H1 (cell line): ENCODE results near the gene TMEM232. TPM values are rescaled to one million over a fixed set of nuclear protein-coding genes. Genes with fewer than 3 reads are reported as not detected.

Experiments
- CTCF ChIA-PET: fragments of 300-600 bp; sonication (Branson Sonifier 250); formaldehyde crosslinking; loops from one replicate; lab custom pipeline; 2021; ENCODE audit not compliant: partially characterized antibody; lab: Charles Lee
- POLR2A ChIA-PET: fragments of 300-600 bp; sonication (Branson Sonifier 250); formaldehyde crosslinking; loops from one replicate; lab custom pipeline; 2021; ENCODE audit warnings: inconsistent platforms; ENCODE audit not compliant: partially characterized antibody; lab: Charles Lee
- DNase-seq, 2 experiments: peaks; one replicate each; pipeline versions ENCODE4 v3.0.0 to v3.0.0-alpha.2; 2010 to 2022; ENCODE audit warnings: low spot score in 2 of 2, low read depth in 1 of 2, mixed read lengths in 1 of 2
- FAIRE-seq: peaks from 2 replicates; lab custom pipeline; 2011; peaks lifted over from hg19 to GRCh38; lab: Jason Lieb, UNC
- H2AFZ ChIP-seq: 2 replicates; pipeline ENCODE4 v1.8.1; 2012; ENCODE audit warnings: low read length, inconsistent platforms
- H2AK5ac ChIP-seq: 2 replicates; pipeline ENCODE4 v1.6.1; 2013; ENCODE audit warnings: low read depth, low read length
- H2BK120ac ChIP-seq: replicated peaks from 2 replicates; pipeline ENCODE3; 2013; ENCODE audit warnings: low read depth, low read length, inconsistent platforms
- H2BK12ac ChIP-seq: 2 replicates; pipeline ENCODE4 v1.6.1; 2013; ENCODE audit warnings: low read depth, low read length
- H2BK15ac ChIP-seq: 2 replicates; pipeline ENCODE4 v1.6.1; 2013; ENCODE audit warnings: low read length
- H2BK20ac ChIP-seq: 2 replicates; pipeline ENCODE4 v1.6.1; 2013; ENCODE audit warnings: low read length
- H2BK5ac ChIP-seq: 2 replicates; pipeline ENCODE4 v1.6.1; 2013; ENCODE audit warnings: low read depth, low read length
- H3K14ac ChIP-seq: 2 replicates; pipeline ENCODE4 v1.6.1; 2013; ENCODE audit warnings: inconsistent platforms; ENCODE audit not compliant: insufficient read length
- H3K18ac ChIP-seq: 2 replicates; pipeline ENCODE4 v1.6.1; 2013; ENCODE audit warnings: low read length; ENCODE audit errors: extremely low read depth
- H3K23ac ChIP-seq: 2 replicates; pipeline ENCODE4 v1.6.1; 2013; ENCODE audit warnings: inconsistent platforms; ENCODE audit not compliant: insufficient read length
- H3K23me2 ChIP-seq: 2 replicates; pipeline ENCODE4 v1.6.1; 2013; ENCODE audit warnings: low read depth, low read length
- H3K27ac ChIP-seq: 2 replicates; pipeline ENCODE4 v1.6.1; 2011; ENCODE audit warnings: low read depth, low read length, inconsistent platforms
- H3K27me3 ChIP-seq, 4 experiments: replicated peaks in 1 of 4; 1 replicate in 1 of 4; 2 replicates in 3 of 4; pipeline versions ENCODE4 v1.6.1 to v1.8.1; 2011 to 2013; ENCODE audit warnings: low read length in 3 of 4, mild to moderate bottlenecking in 3 of 4, inconsistent platforms in 2 of 4, mixed read lengths in 2 of 4, moderate library complexity in 1 of 4; ENCODE audit not compliant: control insufficient read depth in 3 of 4, insufficient read depth in 3 of 4; ENCODE audit errors: extremely low read depth in 1 of 4
- H3K36me3 ChIP-seq, 4 experiments: 2 replicates each; pipeline versions ENCODE4 v1.6.1 to v1.8.1; 2011 to 2013; ENCODE audit warnings: mild to moderate bottlenecking in 4 of 4, low read length in 3 of 4, moderate library complexity in 2 of 4, control low read depth in 1 of 4, inconsistent platforms in 1 of 4; ENCODE audit not compliant: insufficient read depth in 4 of 4, control insufficient read depth in 2 of 4
- H3K4ac ChIP-seq: replicated peaks from 2 replicates; pipeline ENCODE3; 2013; ENCODE audit warnings: low read length, low read depth, mixed read lengths, inconsistent platforms; ENCODE audit not compliant: insufficient read length
- H3K4me1 ChIP-seq, 4 experiments: replicated peaks in 1 of 4; 1 replicate in 1 of 4; 2 replicates in 3 of 4; pipeline versions ENCODE4 v1.6.1 to v1.8.1; 2011 to 2013; ENCODE audit warnings: low read length in 3 of 4, inconsistent platforms in 2 of 4, mixed read lengths in 1 of 4; ENCODE audit not compliant: insufficient read depth in 4 of 4, control insufficient read depth in 3 of 4
- H3K4me2 ChIP-seq, 2 experiments: 2 replicates each; pipeline versions ENCODE4 v1.6.1 to v1.8.1; 2011 to 2013; ENCODE audit warnings: low read depth in 2 of 2, low read length in 2 of 2, control low read depth in 1 of 2, inconsistent platforms in 1 of 2, mild to moderate bottlenecking in 1 of 2; ENCODE audit not compliant: insufficient read depth in 1 of 2
- H3K4me3 ChIP-seq, 4 experiments: fragments of 200-600, 300-600 bp in 1 of 4; sonication (generic), shearing (Covaris generic), sonication (Bioruptor Twin) in 1 of 4; 2 replicates each; pipeline versions ENCODE4 v1.5.1 to v1.8.1; 2011 to 2016; ENCODE audit warnings: low read length in 4 of 4, low read depth in 3 of 4, control low read depth in 2 of 4, inconsistent platforms in 2 of 4, mild to moderate bottlenecking in 2 of 4, mixed read lengths in 1 of 4, moderate library complexity in 1 of 4; ENCODE audit not compliant: insufficient read depth in 2 of 4; ENCODE audit errors: extremely low read depth in 1 of 4
- H3K56ac ChIP-seq: replicated peaks from 2 replicates; pipeline ENCODE3; 2013; ENCODE audit warnings: low read depth, mild to moderate bottlenecking, mixed read lengths, low read length, inconsistent platforms; ENCODE audit not compliant: insufficient read length
- H3K79me1 ChIP-seq: 2 replicates; pipeline ENCODE4 v1.6.1; 2013; ENCODE audit warnings: low read depth, low read length, control low read depth
- H3K79me2 ChIP-seq, 2 experiments: 2 replicates each; pipeline versions ENCODE4 v1.6.1 to v1.8.1; 2012 to 2013; ENCODE audit warnings: low read length in 2 of 2, mild to moderate bottlenecking in 2 of 2, inconsistent platforms in 1 of 2; ENCODE audit not compliant: insufficient read depth in 2 of 2, control insufficient read depth in 1 of 2
- H3K9ac ChIP-seq, 4 experiments: replicated peaks in 1 of 4; 1 replicate in 1 of 4; 2 replicates in 3 of 4; pipeline versions ENCODE4 v1.6.1 to v1.8.1; 2011 to 2013; ENCODE audit warnings: low read depth in 3 of 4, low read length in 3 of 4, control low read depth in 2 of 4, mild to moderate bottlenecking in 2 of 4, moderate library complexity in 2 of 4, inconsistent platforms in 1 of 4; ENCODE audit errors: extremely low read depth in 1 of 4
- H3K9me3 ChIP-seq, 2 experiments: 2 replicates each; pipeline versions ENCODE4 v1.6.1 to v1.8.1; 2012 to 2013; ENCODE audit warnings: mild to moderate bottlenecking in 2 of 2, moderate library complexity in 2 of 2, control low read depth in 1 of 2, inconsistent platforms in 1 of 2, low read depth in 1 of 2, low read length in 1 of 2, mixed read lengths in 1 of 2; ENCODE audit not compliant: insufficient read depth in 2 of 2
- H4K20me1 ChIP-seq, 2 experiments: replicated peaks in 1 of 2; 2 replicates each; pipeline versions ENCODE3 to v1.8.1; 2011 to 2013; ENCODE audit warnings: inconsistent platforms in 2 of 2, low read length in 2 of 2, mild to moderate bottlenecking in 1 of 2; ENCODE audit not compliant: insufficient read depth in 2 of 2, control insufficient read depth in 1 of 2
- H4K5ac ChIP-seq: 2 replicates; pipeline ENCODE4 v1.6.1; 2013; ENCODE audit warnings: low read length, low read depth, mixed read lengths, inconsistent platforms; ENCODE audit not compliant: insufficient read length
- H4K8ac ChIP-seq: 2 replicates; pipeline ENCODE4 v1.8.0; 2013; ENCODE audit warnings: mild to moderate bottlenecking, moderate library complexity, low read length, inconsistent platforms; ENCODE audit not compliant: insufficient read depth; ENCODE audit errors: extremely low read depth
- H4K91ac ChIP-seq: replicated peaks from 2 replicates; pipeline ENCODE3; 2013; ENCODE audit warnings: low read length, mixed read lengths, inconsistent platforms; ENCODE audit not compliant: insufficient read length
- JUN ChIP-seq: IDR thresholded peaks from 2 replicates; pipeline ENCODE4 v1.6.1; 2011; ENCODE audit warnings: low read depth, mild to moderate bottlenecking, improper control_type of control experiment, low read length
- RAD21 ChIP-seq, 2 experiments: IDR thresholded peaks in 1 of 2; conservative IDR thresholded peaks in 1 of 2; 2 replicates each; pipeline ENCODE4 v1.6.1; 2011; ENCODE audit warnings: low read depth in 2 of 2, low read length in 2 of 2, improper control_type of control experiment in 1 of 2, inconsistent platforms in 1 of 2, mild to moderate bottlenecking in 1 of 2, moderate library complexity in 1 of 2
- WGBS, 2 experiments: shearing (Covaris generic) in 1 of 2; methylation state at CpG; one replicate each; pipeline versions ENCODE4 v1.1.6 to v1.1.7; 2013 to 2015; ENCODE audit warnings: low lambda C conversion rate in 2 of 2, mixed read lengths in 2 of 2, inconsistent platforms in 1 of 2, low coverage in 1 of 2, missing lambda C conversion rate in 1 of 2; ENCODE audit not compliant: insufficient replicate concordance in 2 of 2, insufficient coverage in 1 of 2, insufficient read length in 1 of 2; ENCODE audit errors: extremely low coverage in 1 of 2, missing lambda C conversion rate in 1 of 2; 5-methylcytosine and 5-hydroxymethylcytosine counted together
- polyA plus RNA-seq, 7 experiments: library from polyadenylated mRNA; depleted of rRNA in 3 of 7; stranded (reverse) in 5 of 7; unstranded in 2 of 7; fragments of >200 nt in 5 of 7; fragments of 200-250 nt in 2 of 7; gene quantifications; 1 replicate in 5 of 7; 2 replicates in 1 of 7; 4 replicates in 1 of 7; pipeline versions ENCODE4 v1.2.1 to v1.2.3, GENCODE V29; 2011 to 2013; ENCODE audit warnings: missing spikeins in 2 of 7, mixed read lengths in 2 of 7
- total RNA-seq: library from RNA; stranded (reverse); fragmentation: NEBNext Ultra II Directional; extraction: Animal tissue kit (Norgen Biotek cat#: 25700); gene quantifications from 2 replicates; pipeline ENCODE4 v1.2.1, GENCODE V29; 2021

Gene TMEM232
- total and polyA plus RNA-seq, 2 of the 8 experiments (the other 6 are each of a cell fraction or from before 2014, with no cell fraction given), result 0.38 to 1.3 TPM

DNA sequence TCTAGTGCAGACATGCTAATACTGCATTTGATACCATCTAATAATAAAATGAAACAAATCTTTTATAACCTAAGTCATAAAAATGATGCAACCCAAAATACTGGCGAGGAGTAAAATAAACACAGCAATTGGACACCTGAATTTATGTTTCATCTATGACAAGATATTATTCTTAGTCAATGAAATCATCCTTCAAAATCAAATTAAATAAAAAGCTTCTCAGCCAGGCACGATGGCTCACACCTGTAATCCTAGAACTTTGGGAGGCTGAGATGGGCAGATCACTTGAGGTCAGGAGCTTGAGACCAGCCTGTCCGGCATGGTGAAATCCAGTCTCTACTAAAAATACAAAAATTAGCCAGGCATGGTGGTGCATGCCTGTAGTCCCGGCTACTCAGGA is 179.0 kb downstream of the TMEM232 start:
- Histone ChIP-seq H3K56ac (no peak overlapping the region), H3K4me2 (no peak overlapping the region), H3K4me1 (no peaks in the 10 kb centered on the region), H4K5ac (no peak overlapping the region), H3K27me3 (no peaks in the 10 kb centered on the region), H2BK5ac (no peak overlapping the region), H2AK5ac (no peak overlapping the region), H3K23me2 (no peaks in the 10 kb centered on the region), H3K23ac (no peak overlapping the region), H3K27ac (no peak overlapping the region), H2BK12ac (no peak overlapping the region), H2BK20ac (no peak overlapping the region), H4K8ac (no peak overlapping the region), H3K36me3 (no peaks in the 10 kb centered on the region), H4K91ac (no peak overlapping the region), H3K4ac (no peak overlapping the region), H3K9ac (no peak overlapping the region), H2AFZ (no peak overlapping the region; the same call in 1 of the 2 replicates), H3K14ac (no peak overlapping the region), H2BK15ac (no peak overlapping the region), H3K9me3 (no peaks in the 10 kb centered on the region), H3K79me1 (no peaks in the 10 kb centered on the region)
- POLR2A ChIA-PET, result interaction anchor here (1.3 kb wide), 1 partner anchor 11 kb away, joined by 3 read pairs; no protein-coding TSS in a partner anchor
- 84% methylated on average over 3 of the region's 4 CpGs; no CpG with 5 or more reads in 1 of the 2 experiments for WGBS, 2 experiments
- FAIRE-seq, result no peak
- CTCF ChIA-PET, result interaction anchor here (1.2 kb wide), 1 partner anchor 11 kb away, joined by 3 read pairs; no protein-coding TSS in a partner anchor
- DNase-seq, result no peak
- TF ChIP-seq RAD21 (IDR thresholded peaks at IDR 0.05 in 1 of 2, conservative IDR thresholded peaks at IDR 0.05 in 1 of 2; ENCODE audit: low read depth in 2 of 2, low read length in 2 of 2), result no peak
- TF ChIP-seq JUN, result no peak
- TF ChIP-seq, all 59 proteins: peak for 0
- Histone ChIP-seq H4K20me1 (no peaks in the 10 kb centered on the region), H3K4me3 (no peak overlapping the region), H2BK120ac (no peak overlapping the region), H3K79me2 (no peaks in the 10 kb centered on the region), H3K18ac (no peak overlapping the region)
